ENCODE data around the gene NID1. TPM values are rescaled to one million over a fixed set of nuclear protein-coding genes. Genes with fewer than 3 reads are reported as not detected.
"Not testable (repeated sequence)": the region's sequence is repeated elsewhere in the genome, so short reads cannot be mapped to it uniquely, and the experiment has no call there.

NID1 gene
- total RNA-seq, 1 donor from 2014 or later, result 321 TPM

DNA sequence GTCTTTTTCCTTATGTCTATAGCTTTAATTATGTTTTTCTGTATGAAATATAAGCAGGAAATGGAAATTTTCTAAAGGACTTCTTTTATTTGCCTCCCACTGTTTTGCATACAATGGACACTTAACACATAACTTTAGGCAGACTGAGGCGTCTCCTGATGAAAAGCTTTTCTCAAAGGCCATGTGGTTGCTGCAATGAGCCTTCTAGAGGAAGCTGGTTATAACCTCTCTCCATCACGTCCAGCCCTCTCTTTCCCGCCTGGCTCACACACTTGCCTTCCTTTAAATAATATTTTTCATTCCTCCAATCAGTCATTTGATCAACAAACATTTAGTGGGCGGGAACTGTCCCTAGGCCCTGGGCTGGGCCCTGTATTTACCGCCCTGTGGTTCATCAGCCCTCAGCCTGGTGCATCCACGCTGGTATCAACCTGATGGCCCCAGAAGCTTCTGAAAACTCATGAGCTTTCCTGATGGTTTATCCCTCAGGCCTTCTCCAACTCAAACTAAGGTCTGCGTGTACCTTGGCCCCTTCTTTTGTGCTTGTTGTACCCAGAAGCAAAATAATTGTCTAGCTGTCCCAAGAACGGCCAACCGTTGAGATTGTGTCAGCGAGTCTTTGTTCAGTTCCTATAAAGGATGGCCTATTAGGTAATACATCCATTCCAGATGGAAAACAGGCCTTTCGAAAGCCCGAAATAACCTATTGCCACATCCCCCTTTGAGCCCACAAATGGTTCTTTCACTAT lies 122.8 kb downstream of the NID1 start:
- DNase-seq (ENCODE audit: extremely low read depth, low read depth, low spot score), result no peak

DNA sequence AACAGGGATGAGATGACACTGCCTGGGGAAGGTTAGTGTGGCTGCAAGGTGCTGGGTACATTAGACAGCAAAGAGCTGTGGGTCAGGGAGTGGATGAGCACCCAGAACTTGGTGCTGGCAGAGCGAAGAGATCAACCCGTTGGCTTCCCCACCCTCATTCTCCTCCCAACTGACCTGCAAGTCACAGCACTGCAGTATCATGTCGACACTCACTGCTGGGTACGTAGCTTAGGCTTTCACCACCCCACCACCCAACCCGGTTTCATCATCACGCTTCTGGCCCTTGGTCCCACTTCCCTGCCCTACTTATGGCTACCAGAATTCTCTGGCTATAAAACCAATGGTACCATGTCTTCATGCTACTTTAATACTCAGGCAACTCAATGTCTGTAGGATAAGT lies 124.6 kb downstream of the NID1 start:
- no peak for DNase-seq (ENCODE audit: extremely low read depth, low read depth, low spot score)

DNA sequence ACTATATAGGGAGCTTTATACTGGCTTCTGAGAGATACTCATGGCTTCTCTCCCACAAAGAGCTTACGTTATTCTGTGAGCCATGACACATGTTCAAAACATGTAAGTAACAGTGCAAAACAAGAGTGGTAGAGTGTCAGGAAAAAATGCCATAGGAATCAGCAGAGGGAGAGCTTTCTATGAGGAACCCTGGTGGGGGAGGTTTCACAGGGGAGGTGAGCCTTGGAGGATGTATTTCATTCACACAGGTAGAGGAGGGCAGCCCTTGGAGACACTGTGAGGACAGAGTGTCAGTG lies 125.5 kb downstream of the NID1 start:
- DNase-seq (ENCODE audit: extremely low read depth, low read depth, low spot score), result no peak

DNA sequence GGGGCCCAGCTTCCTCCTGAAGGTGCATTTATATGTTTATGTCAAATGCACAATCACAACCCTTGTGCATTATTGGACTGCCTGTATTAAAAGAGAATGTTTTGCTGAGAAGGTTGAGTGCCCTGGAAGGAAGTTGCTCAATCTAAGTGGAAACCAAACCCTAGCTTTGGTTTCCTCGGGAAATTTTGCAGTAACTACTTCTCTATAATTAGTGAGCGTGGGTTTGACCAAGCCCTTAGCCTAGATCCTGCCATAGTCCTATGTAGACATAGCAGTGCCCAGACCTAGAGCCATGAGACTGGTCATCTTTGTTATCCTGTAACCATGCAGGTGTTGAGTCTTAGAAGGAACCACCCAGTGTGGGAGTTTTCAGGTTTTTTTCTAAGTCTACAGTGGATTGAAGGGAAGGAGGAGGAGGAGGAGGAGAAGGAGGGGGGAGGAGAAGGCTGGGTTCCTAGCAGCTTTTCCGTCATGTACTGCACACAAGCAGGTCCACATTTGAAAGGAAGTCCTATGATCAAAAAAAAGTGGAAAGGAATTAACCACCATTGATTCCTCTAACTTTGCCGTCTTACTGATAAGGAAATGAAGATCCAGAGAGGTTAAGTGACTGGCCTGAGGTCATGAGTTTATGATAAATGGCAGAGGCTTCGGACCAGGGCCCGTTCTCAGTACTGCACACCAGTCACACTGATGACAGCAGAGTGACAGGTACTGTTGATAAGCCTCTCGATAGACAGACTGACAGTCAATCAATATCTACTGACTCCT lies 126.0 kb downstream of the NID1 start:
- DNase-seq (ENCODE audit: extremely low read depth, low read depth, low spot score), result no peak

DNA sequence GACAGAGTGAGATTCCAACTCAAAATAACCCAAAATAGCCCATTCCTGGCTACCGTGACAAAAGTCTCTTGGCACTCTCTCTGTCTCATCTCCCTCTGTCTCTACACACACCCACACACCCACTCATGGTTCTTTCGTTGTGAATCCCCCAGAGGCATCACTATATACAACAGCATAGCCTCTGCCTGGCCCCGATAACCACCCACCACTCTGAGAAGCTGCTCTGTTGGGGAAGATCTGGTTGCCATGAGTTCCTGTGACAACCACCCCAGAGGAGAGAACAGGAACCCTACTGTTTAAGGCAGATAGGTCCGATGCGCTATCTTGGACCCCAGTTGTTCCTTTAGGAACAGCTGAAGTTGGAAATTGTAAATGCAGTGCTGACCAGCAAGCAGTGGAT lies 127.8 kb downstream of the NID1 start:
- DNase-seq (ENCODE audit: extremely low read depth, low read depth, low spot score), result no peak

DNA sequence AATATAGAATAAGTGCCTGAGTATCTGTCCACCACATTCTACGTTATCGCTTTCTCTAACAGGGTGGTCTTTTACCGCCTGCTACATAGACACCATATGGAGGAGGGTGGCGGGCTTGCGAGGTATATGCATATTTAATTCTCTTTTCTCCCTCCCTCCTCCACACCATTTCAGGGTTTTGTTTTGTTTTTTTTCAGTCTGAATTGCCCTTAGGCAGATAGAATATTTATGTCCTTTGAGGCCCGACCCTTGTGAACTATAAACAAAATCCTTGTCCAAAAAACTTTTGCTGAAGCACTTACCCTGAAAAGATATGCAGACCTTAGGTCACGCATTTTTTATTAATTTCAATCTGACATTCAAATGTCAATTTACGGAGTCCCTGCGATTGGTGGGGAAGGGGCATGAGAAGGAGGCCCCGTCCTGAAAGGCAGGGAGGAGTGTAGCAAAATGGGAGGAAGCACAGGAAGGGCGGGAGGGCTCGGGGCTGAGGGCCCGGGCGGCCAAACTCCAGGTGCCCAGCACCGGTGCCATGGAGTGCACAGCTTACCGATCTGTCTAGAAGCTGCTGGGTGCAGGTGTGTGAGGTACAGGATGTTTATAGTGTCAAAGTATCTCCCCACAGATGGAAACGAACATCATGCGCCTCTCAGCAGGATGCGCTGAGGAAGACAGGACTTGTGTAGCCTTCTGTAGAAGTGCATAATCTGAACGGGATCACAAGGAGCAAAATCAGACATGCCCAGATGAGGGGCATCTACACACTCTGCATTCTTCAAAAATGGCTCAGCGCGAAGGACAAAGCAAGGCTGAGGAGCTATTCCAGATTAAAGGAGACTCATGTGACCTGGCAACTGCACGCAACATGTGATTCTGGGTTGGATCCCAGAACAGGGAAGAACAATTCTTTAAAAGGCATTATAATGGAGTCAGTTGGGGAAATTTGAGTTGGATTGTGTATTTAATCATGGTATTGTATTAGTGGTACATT lies 129.4 kb downstream of the NID1 start:
- no peak for DNase-seq (ENCODE audit: extremely low read depth, low read depth, low spot score)

DNA sequence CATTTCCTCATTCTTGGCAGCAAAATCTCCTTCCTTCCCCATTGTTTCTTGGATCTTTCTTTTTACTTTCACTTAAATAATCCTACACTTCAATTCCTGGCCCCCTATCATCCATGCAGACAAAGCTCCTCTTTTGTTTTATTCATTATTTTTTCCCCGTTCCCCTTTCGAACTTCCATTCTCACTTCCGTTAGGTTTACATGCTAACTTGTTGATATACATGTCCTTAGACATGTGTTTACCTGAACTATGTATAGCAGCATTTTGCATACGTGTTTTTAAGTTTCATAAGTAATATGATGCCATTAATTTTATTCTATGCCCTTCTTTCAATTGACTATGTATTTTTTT lies 131.1 kb downstream of the NID1 start:
- no peak for DNase-seq (ENCODE audit: extremely low read depth, low read depth, low spot score)

DNA sequence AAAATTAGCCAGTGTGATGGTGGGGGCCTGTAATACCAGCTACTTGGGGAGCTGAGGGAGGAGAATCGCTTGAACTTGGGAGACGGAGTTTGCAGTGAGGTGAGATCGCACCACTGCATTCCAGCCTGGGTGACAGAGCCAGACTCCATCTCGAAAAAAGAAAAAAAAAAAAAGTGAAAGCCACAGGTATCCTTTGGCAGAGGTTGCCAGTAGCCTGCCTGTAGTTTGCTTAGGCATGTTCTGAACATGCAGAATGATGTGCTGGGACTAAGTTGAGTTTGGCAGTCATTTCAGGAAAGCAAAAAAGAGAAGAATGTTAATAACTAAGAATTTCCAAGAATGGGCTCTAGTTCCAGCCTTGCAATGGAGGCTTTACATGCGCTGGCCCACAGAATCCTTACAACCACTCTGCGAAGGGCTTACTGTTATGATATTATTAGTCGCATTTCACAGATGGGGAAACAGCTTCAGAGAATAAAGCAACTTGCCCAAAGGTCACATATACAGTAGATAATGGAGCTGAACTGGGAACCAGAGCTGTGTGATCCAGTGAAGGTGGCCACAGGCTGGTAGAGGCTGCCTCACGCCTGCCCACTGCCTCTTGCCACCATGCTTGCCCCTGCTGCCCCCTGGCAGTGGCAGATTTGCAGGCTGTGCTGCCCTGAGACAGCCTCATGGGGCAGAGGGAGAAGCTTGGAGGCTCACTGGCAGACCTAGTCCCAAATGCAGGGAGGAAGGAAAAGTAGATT lies 131.7 kb downstream of the NID1 start:
- DNase-seq (ENCODE audit: extremely low read depth, low read depth, low spot score), result no peak

DNA sequence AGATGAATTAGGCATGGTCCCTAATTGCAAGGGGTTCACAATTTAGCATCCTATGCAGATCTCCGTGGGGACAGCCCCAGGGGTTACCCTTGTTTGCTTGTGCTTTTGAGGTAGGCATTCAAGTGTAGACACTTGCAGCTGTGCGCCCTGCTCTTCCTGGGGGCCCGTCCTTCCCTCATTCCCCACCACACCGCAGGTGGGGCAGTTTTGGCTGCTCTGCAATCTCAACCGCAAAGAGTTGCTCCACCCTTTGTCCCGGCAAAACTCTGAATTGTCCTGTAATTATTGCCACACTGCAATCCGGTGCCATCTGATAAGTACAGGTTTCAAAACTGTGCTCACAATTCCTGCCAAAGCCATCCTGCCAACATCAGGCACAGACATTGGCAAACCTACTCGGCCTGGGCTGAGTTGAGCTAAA lies 132.8 kb downstream of the NID1 start:
- no peak for DNase-seq (ENCODE audit: extremely low read depth, low read depth, low spot score)

DNA sequence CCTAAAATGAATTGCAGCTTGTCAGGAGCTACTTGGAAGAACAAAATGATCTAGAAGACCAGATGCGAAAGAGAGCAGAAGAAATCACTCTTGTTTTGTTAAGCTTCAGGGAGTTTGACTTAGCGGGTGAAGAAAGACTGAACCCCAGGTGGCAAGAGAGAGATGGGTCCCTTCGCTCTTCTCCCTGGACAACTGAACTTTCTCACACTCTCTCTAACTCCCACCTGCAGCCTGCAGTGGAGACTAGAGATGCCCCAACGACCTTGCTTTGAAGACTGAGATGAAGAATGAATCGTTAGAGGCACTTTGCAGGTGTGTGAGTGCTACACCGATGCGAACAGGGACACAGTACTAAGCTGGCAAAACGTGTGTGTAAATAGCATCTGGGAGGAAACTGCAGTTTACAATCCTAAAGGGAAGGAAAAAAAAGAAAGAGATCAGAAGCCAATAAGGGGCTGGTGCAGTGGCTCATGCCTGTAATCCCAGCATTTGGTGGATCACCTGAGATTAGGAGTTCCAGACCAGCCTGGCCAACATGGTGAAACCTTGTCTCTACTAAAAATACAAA lies 133.6 kb downstream of the NID1 start:
- no peak for DNase-seq (ENCODE audit: extremely low read depth, low read depth, low spot score)

DNA sequence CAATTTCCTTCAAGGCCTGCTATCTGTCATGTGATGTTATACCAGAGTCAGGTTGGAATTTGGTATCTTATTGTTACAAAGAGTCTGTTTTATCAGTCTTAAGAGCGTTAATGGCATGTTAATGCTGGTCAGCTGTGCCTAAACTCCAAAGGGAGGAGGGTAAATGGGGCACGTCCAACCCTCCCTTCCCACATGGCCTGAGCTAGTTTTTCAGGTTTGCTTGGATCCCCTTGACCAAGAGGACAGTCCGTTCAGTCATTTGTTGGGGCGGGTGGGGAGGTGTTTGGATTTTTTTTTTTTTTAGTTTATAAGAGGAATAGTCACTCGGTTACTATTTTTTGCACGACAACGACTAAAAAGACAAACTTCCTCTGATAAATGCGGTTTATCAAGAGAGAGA lies 134.3 kb downstream of the NID1 start:
- DNase-seq (ENCODE audit: extremely low read depth, low read depth, low spot score), result no peak

DNA sequence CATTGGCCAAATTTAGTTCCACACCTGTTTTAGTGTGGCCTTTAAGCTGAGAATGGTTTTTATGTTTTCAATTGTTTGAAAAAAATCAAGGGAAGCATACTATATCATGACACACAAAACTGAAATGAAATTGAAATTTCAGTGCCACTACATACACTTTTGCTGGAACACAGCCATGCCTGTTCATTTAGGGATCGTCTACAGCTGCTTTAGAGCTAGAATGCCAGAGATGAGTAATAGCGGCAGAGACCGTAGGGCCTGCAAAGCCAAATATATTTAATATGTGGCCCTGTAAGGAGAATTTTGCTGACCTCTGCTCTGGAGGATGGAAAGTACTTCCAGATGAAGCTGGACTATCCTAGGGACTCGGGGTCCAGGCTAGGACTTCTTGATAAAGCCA lies 135.7 kb downstream of the NID1 start:
- DNase-seq (ENCODE audit: extremely low read depth, low read depth, low spot score), result no peak

DNA sequence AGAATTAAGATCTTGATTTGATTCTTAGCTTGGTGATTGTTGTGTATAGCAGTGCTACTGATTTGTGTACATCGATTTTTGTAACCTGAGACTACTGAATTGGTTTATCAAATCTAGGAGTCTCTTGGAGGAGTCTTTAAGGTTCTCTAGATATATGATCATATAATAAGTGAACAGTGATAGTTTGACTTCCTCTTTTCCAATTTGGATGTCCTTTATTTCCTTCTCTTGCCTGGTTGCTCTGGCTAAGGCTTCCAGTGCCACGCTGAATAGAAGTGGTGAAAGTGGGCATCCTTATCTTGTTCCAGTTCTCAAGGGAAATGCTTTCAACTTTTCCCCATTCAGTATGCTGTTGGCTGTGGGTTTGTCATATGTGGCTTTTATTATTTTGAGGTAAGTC lies 136.7 kb downstream of the NID1 start:
- no peak for DNase-seq (ENCODE audit: extremely low read depth, low read depth, low spot score)

DNA sequence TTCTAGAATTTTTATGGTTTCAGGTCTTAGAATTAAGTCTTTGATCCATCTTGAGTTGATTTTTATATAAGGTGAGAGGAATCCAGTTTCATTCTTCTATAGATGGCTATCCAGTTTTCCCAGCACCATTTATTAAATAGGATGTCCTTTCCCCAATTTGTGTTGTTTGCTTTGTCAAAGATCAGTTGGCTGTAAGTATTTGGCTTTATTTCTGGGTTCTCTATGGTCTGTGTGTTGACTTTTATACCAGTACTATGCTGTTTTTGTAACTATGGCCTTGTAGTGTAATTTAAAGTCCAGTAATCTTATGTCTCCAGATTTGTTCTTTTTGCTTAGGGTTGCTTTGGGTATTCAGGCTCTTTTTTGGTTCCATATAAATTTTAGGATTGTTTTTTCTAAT lies 137.3 kb downstream of the NID1 start:
- DNase-seq (ENCODE audit: extremely low read depth, low read depth, low spot score), result not testable (repeated sequence)

Other genes starting within 250 kb of the NID1 start
- gene LYST, start 198.2 kb downstream of the NID1 start, total RNA-seq, result 16.3 and 17.0 TPM in 2 replicates
- gene GPR137B, start 77.4 kb upstream of the NID1 start, total RNA-seq, result 17.1 and 23.5 TPM in 2 replicates
- 3.7 and 5.2 TPM in 2 replicates for gene ERO1B, start 216.9 kb upstream of the NID1 start, total RNA-seq